Nephron progenitor cell (in vitro differentiated cells): ENCODE results near the gene GPC5.

Experiments used
- DNase-seq: peaks from one replicate; pipeline ENCODE4 v3.0.0; 2021
- H3K27ac Mint-ChIP-seq: 2 replicates; pipeline ENCODE4 v1.8.0; 2021; ENCODE audit warnings: mild to moderate bottlenecking, moderate library complexity, mixed read lengths
- H3K27me3 Mint-ChIP-seq: 2 replicates; pipeline ENCODE4 v1.8.0; 2021; ENCODE audit warnings: mild to moderate bottlenecking, low read depth, mixed read lengths; ENCODE audit not compliant: poor library complexity
- H3K36me3 Mint-ChIP-seq: 2 replicates; pipeline ENCODE4 v1.8.0; 2021; ENCODE audit warnings: low read depth, mixed read lengths
- H3K4me1 Mint-ChIP-seq: 2 replicates; pipeline ENCODE4 v1.8.0; 2021; ENCODE audit warnings: mixed read lengths
- H3K4me3 Mint-ChIP-seq: 2 replicates; pipeline ENCODE4 v1.8.0; 2021; ENCODE audit warnings: mild to moderate bottlenecking, moderate library complexity, mixed read lengths
- H3K9me3 Mint-ChIP-seq: 2 replicates; pipeline ENCODE4 v1.8.0; 2021; ENCODE audit warnings: mild to moderate bottlenecking, moderate library complexity, mixed read lengths
- CTCF ChIP-seq: fragments of 200-600 bp; sonication (generic); IDR thresholded peaks from 2 replicates; pipeline ENCODE4 v1.5.0; 2021; ENCODE audit warnings: antibody characterized with exemption

Gene GPC5

GRCh38 chr13:92491839-92492238 lies 1093.4 kb downstream of the GPC5 start:
- peaks cover 7% of the 10 kb centered on the region for H3K9me3 Mint-ChIP-seq

GRCh38 chr13:92494915-92495314 lies 1096.5 kb downstream of the GPC5 start:
- TF ChIP-seq CTCF, result no peak
- Mint-ChIP-seq H3K4me1 (no peaks in the 10 kb centered on the region), H3K27me3 (no peaks in the 10 kb centered on the region)

More at GRCh38 chr13:92491839-92492238, 1093.4 kb downstream of the GPC5 start:
- Mint-ChIP-seq H3K4me3 (no peak overlapping the region), H3K27ac (no peak overlapping the region), H3K4me1 (no peaks in the 10 kb centered on the region), H3K27me3 (no peaks in the 10 kb centered on the region), H3K36me3 (peaks cover 4% of the 10 kb centered on the region)
- no peak for DNase-seq
- no peak for TF ChIP-seq CTCF

GRCh38 chr13:92500192-92500591 lies 1101.8 kb downstream of the GPC5 start:
- no peak for DNase-seq
- Mint-ChIP-seq H3K4me1 (peaks cover 12% of the 10 kb centered on the region), H3K27ac (no peak overlapping the region), H3K36me3 (peaks cover 16% of the 10 kb centered on the region), H3K27me3 (no peaks in the 10 kb centered on the region), H3K4me3 (no peak overlapping the region), H3K9me3 (peaks cover 47% of the 10 kb centered on the region)
- TF ChIP-seq CTCF, result no peak

More at GRCh38 chr13:92494915-92495314, 1096.5 kb downstream of the GPC5 start:
- Mint-ChIP-seq H3K9me3 (peaks cover 38% of the 10 kb centered on the region), H3K36me3 (peaks cover 16% of the 10 kb centered on the region), H3K27ac (no peak overlapping the region), H3K4me3 (no peak overlapping the region)
- no peak for DNase-seq

- Mint-ChIP-seq H3K9me3 (no peaks in the 10 kb centered on the region), H3K27ac (no peak overlapping the region), H3K36me3 (no peaks in the 10 kb centered on the region), H3K4me3 (no peak overlapping the region), H3K4me1 (peaks cover 5% of the 10 kb centered on the region), H3K27me3 (peaks cover 2% of the 10 kb centered on the region)
- DNase-seq, result no peak
- no peak for TF ChIP-seq CTCF
These were observed 1112.0 kb downstream of the GPC5 start for GRCh38 chr13:92510416-92510815.

GRCh38 chr13:92512852-92513251 lies 1114.4 kb downstream of the GPC5 start:
- no peak for DNase-seq
- Mint-ChIP-seq H3K27me3 (peaks cover 2% of the 10 kb centered on the region), H3K4me3 (no peak overlapping the region), H3K9me3 (peaks cover 11% of the 10 kb centered on the region), H3K36me3 (peaks cover 2% of the 10 kb centered on the region), H3K4me1 (peaks cover 5% of the 10 kb centered on the region), H3K27ac (peak overlapping the region; percentile 41)
- no peak for TF ChIP-seq CTCF

- H3K27ac Mint-ChIP-seq, result no peak overlapping the region
These were observed 1115.3 kb downstream of the GPC5 start for GRCh38 chr13:92513672-92514071.

More at GRCh38 chr13:92513672-92514071, 1115.3 kb downstream of the GPC5 start:
- no peak for TF ChIP-seq CTCF
- peaks cover 20% of the 10 kb centered on the region for H3K9me3 Mint-ChIP-seq
- peaks cover 5% of the 10 kb centered on the region for H3K4me1 Mint-ChIP-seq
- no peak for DNase-seq
- peaks cover 2% of the 10 kb centered on the region for H3K27me3 Mint-ChIP-seq
- no peak overlapping the region for H3K4me3 Mint-ChIP-seq
- H3K36me3 Mint-ChIP-seq, result peaks cover 6% of the 10 kb centered on the region
